ENCODE data around the gene ZNF319. TPM values are rescaled to one million over a fixed set of nuclear protein-coding genes. Genes with fewer than 3 reads are reported as not detected.
A peak's percentile ranks its signal among the peaks of the same experiment; 100 is the strongest.

Gene ZNF319
- total RNA-seq, 4 donors from 2014 or later, result 3.3 to 12.1 (median 8.4) TPM

GRCh38 chr16:58026139-58026704 is 25.8 kb upstream of the ZNF319 start:
- TF ChIP-seq CTCF (IDR thresholded peaks at IDR 0.05) (no peak), POLR2A (IDR thresholded peaks at IDR 0.05) (no peak)
- Histone ChIP-seq H3K27me3 (no peaks in the 10 kb centered on the region), H3K27ac (peak overlapping the region; percentile 64 to 94 (median 90)), H3K4me1 (peaks cover 0 to 78% (median 11%) of the 10 kb centered on the region in 4 donors), H3K9me3 (no peaks in the 10 kb centered on the region), H3K4me3 (peak overlapping the region; percentile 65 to 92 (median 76)), H3K36me3 (no peaks in the 10 kb centered on the region)
- DNase-seq, result peak in 1 of 3 donors; percentile 72

- Histone ChIP-seq H3K4me3 (peak within 1 kb of the TSS; percentile 65 to 92 (median 76)), H3K27me3 (no peaks in the 10 kb centered on the region), H3K4me1 (peaks cover 0 to 71% (median 10%) of the 10 kb centered on the region in 4 donors), H3K27ac (peak within 1 kb of the TSS; percentile 64 to 94 (median 90)), H3K9me3 (no peaks in the 10 kb centered on the region), H3K36me3 (no peaks in the 10 kb centered on the region)
- TF ChIP-seq CTCF (IDR thresholded peaks at IDR 0.05) (peak in 1 of 6 experiments; percentile 2), POLR2A (IDR thresholded peaks at IDR 0.05) (peak; percentile 86 to 90)
- peak; percentile 47 to 96 (median 93) for DNase-seq
Measured at GRCh38 chr16:58025351-58026138, 25.1 kb upstream of the ZNF319 start, which contains the start of gene MMP15. MMP15 (plus strand) TSS chr16:58025754; CDS start chr16:58026351, 597 bp downstream.

- H3K4me1 ChIP-seq, result peaks cover 0 to 66% (median 10%) of the 10 kb centered on the region in 4 donors
- peak overlapping the region; percentile 4 to 94 (median 90) for H3K27ac ChIP-seq
- peak overlapping the region; percentile 65 to 92 (median 76) for H3K4me3 ChIP-seq
Measured at GRCh38 chr16:58024486-58025350, 24.2 kb upstream of the ZNF319 start.

GRCh38 chr16:58022601-58023371 is 22.3 kb upstream of the ZNF319 start:
- Histone ChIP-seq H3K4me3 (no peak overlapping the region), H3K36me3 (peaks cover 0 to 9% (median 0%) of the 10 kb centered on the region in 3 donors), H3K27me3 (no peaks in the 10 kb centered on the region), H3K9me3 (no peaks in the 10 kb centered on the region), H3K27ac (peak overlapping the region in 2 of 4 donors; percentile 45 to 63), H3K4me1 (peaks cover 0 to 50% (median 10%) of the 10 kb centered on the region in 4 donors)
- TF ChIP-seq CTCF (IDR thresholded peaks at IDR 0.05) (no peak), POLR2A (IDR thresholded peaks at IDR 0.05) (no peak)
- DNase-seq, result peak in 1 of 3 donors; percentile 65

More at GRCh38 chr16:58024486-58025350, 24.2 kb upstream of the ZNF319 start:
- peak; percentile 25 to 93 (median 90) for DNase-seq
- H3K9me3 ChIP-seq, result no peaks in the 10 kb centered on the region
- peak; percentile 39 to 47 for TF ChIP-seq POLR2A (IDR thresholded peaks at IDR 0.05)
- peak in 1 of 6 experiments; percentile 4 for TF ChIP-seq CTCF (IDR thresholded peaks at IDR 0.05)
- no peaks in the 10 kb centered on the region for H3K27me3 ChIP-seq
- no peaks in the 10 kb centered on the region for H3K36me3 ChIP-seq

Data from Peyer's patch (tissue), 4 donors.